Large intestine (tissue), 3 donors: ENCODE data around the gene IGSF9B. TPM values are rescaled to one million over a fixed set of nuclear protein-coding genes. Genes with fewer than 3 reads are reported as not detected.

Experiments used
- DNase-seq, 2 donors: peaks; one replicate each; pipeline versions ENCODE4 v3.0.0 to v3.0.0-alpha.2; 2013
- H3K27ac ChIP-seq: one replicate; pipeline ENCODE4 v1.5.1; 2013; ENCODE audit warnings: low read length
- H3K27me3 ChIP-seq: 2 replicates; pipeline ENCODE4 v1.6.1; 2013; ENCODE audit warnings: low read length; ENCODE audit not compliant: control insufficient read depth, insufficient read depth
- H3K36me3 ChIP-seq: 2 replicates; pipeline ENCODE4 v1.6.1; 2013; ENCODE audit warnings: low read length; ENCODE audit not compliant: control insufficient read depth, insufficient read depth
- H3K4me1 ChIP-seq: one replicate; pipeline ENCODE4 v1.6.1; 2013; ENCODE audit warnings: low read length; ENCODE audit not compliant: control insufficient read depth, insufficient read depth
- H3K4me3 ChIP-seq: one replicate; pipeline ENCODE4 v1.5.1; 2013; ENCODE audit warnings: low read length
- H3K9me3 ChIP-seq: one replicate; pipeline ENCODE4 v1.6.1; 2013; ENCODE audit warnings: mild to moderate bottlenecking, low read depth, low read length, moderate library complexity; ENCODE audit not compliant: control insufficient read depth
- WGBS: methylation state at CpG from one replicate; pipeline ENCODE4 v1.1.5; 2013; ENCODE audit warnings: low lambda C conversion rate; ENCODE audit not compliant: insufficient coverage; 5-methylcytosine and 5-hydroxymethylcytosine counted together
- polyA plus RNA-seq: library from polyadenylated mRNA; unstranded; fragments of 120-200 nt; gene quantifications from one replicate; pipeline ENCODE4 v1.2.1, GENCODE V29; 2013

IGSF9B gene
- polyA plus RNA-seq, 1 donor: 9.0 TPM

DNA sequence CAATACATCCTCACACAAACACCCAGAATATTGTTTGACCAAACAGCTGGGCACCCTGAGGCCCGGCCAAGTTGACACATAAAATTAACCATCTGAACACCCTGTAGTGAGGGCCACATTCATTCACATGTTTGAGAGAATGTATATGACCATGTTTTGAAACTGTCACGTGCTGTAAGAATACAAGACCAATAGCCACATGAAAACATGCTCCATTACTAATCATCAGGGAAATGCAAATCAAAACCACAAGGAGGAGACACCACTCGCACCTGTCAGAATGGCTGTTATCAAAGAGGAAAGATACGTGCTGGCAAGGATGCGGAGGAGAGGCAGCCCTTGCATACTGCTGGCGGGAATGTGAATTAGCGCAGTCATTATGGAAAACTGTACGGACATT is 38.3 kb upstream of the IGSF9B start:
- no peaks in the 10 kb centered on the region for H3K9me3 ChIP-seq
- no peak overlapping the region for H3K27ac ChIP-seq
- no peaks in the 10 kb centered on the region for H3K36me3 ChIP-seq
- DNase-seq: no peak
- no peak overlapping the region for H3K4me3 ChIP-seq
- WGBS: 80% methylated on average over 1 of the region's 8 CpGs
- H3K27me3 ChIP-seq: no peaks in the 10 kb centered on the region
- H3K4me1 ChIP-seq: no peaks in the 10 kb centered on the region

DNA sequence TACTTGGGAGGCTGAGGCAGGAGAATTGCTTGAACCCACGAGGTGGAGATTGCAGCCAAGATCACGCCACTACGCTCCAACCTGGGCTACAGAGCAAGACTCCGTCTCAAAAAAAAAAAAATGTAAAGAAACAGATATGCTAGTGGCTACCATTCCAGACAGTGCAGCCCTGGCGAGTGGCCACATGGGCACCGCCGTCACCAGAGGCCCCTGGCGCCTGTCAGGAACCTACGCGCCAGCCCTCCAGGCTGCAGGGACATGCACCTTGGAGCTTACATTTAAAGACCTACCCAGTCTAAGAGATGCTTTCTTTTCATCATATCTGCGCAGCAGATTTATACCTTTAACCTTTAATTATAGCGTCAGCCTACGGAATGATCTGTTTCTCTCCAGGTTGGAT is 37.2 kb upstream of the IGSF9B start:
- no peaks in the 10 kb centered on the region for H3K27me3 ChIP-seq

DNA sequence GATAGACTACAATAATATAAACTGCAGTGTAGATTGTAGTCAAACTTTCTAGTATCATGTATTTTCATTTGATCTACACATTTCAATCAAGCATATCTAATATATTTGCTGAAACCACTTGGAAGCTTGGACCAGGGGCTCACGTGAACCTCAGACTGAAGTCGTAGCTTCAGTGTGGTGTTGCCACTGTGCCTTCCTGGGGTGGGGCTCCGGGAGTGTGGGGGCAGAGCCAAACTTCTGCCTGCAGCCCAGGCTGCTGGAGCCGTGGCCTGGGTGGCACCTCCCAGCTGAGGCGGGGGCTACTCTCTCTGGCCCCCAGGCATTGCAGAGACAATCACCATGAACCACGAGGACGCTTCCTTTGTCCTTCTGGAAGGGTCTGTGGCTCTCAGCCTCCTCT is 36.3 kb upstream of the IGSF9B start:
- DNase-seq: no peak
- H3K27me3 ChIP-seq: no peaks in the 10 kb centered on the region
- no peaks in the 10 kb centered on the region for H3K36me3 ChIP-seq
- WGBS: no CpG with 5 or more reads among the region's 7 CpGs
- no peak overlapping the region for H3K4me3 ChIP-seq
- no peaks in the 10 kb centered on the region for H3K9me3 ChIP-seq
- H3K27ac ChIP-seq: no peak overlapping the region
- H3K4me1 ChIP-seq: no peaks in the 10 kb centered on the region

More for the DNA sequence above, 37.2 kb upstream of the IGSF9B start:
- DNase-seq: no peak
- Histone ChIP-seq H3K36me3 (no peaks in the 10 kb centered on the region), H3K9me3 (no peaks in the 10 kb centered on the region), H3K27ac (no peak overlapping the region), H3K4me3 (no peak overlapping the region), H3K4me1 (no peaks in the 10 kb centered on the region)
- WGBS: 100% methylated on average over 1 of the region's 13 CpGs

DNA sequence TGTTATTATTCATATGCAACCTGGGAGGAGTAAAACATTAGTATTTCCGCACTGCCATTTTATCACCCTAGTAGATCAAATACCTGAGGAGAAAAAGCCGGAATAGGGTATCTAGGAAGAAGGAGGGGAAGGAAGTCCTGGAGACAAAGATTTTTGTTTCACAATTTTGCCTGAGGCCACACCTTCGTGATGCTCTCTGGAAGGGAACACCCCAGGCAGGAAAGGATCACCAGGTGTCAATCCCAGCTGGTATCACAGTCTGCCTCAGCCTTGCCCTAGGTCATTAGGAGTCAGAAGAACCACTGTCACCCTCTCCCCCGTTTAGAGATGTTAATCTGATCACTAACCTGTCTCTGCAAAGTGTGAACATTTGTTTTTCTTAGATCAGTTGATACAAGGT is 35.4 kb upstream of the IGSF9B start:
- Histone ChIP-seq H3K36me3 (no peaks in the 10 kb centered on the region), H3K4me1 (no peaks in the 10 kb centered on the region), H3K27ac (no peak overlapping the region), H3K4me3 (no peak overlapping the region), H3K27me3 (no peaks in the 10 kb centered on the region), H3K9me3 (no peaks in the 10 kb centered on the region)
- WGBS: 0% methylated on average over 1 of the region's 4 CpGs
- DNase-seq: no peak

DNA sequence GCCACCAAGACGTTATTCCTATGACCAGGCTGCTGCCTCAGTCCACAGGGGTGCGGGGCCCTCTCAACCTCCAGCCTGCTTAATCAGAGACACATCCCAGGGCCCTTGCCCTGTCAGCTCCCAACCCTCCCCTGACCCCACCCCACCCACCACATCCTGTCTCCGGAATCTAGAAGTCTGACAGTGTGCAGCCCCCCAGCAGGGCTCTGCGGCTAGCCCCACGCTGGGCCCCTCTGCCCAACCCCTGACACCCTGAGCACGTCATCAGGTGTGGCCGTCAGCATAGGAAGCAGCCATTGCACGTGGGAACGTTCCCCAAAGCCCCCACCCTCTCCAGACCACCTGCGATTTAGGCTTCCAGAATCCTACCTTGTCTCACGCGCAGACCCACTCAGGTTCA is 34.3 kb upstream of the IGSF9B start:
- no peak for DNase-seq
- Histone ChIP-seq H3K4me3 (no peak overlapping the region), H3K27me3 (peaks cover under 1% of the 10 kb centered on the region), H3K9me3 (no peaks in the 10 kb centered on the region), H3K36me3 (no peaks in the 10 kb centered on the region), H3K27ac (no peak overlapping the region), H3K4me1 (no peaks in the 10 kb centered on the region)
- no CpG with 5 or more reads among the region's 12 CpGs for WGBS

DNA sequence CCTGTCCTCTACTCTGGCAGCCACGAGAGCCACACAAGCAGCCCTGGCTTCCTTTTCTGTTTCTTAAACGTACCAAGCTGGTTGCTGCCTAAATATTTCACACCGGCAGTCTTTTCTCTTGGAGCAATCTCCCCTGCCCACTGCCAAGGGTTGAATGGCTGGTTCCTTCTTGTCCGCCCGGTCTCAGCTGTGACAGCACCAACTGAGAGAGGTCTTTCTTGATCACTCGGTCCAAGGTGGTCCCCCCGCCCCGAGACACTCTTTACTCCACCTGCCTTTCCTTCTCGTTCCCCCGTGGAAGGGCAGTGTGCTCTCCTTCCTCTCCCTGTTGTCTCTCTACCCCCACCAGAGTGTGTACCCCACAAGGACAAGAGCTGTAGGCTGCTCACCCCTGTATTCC is 33.7 kb upstream of the IGSF9B start:
- Histone ChIP-seq H3K27me3 (peaks cover 3% of the 10 kb centered on the region), H3K4me1 (no peaks in the 10 kb centered on the region), H3K27ac (no peak overlapping the region), H3K36me3 (no peaks in the 10 kb centered on the region), H3K9me3 (no peaks in the 10 kb centered on the region), H3K4me3 (no peak overlapping the region)
- WGBS: no CpG with 5 or more reads among the region's 10 CpGs
- no peak for DNase-seq

DNA sequence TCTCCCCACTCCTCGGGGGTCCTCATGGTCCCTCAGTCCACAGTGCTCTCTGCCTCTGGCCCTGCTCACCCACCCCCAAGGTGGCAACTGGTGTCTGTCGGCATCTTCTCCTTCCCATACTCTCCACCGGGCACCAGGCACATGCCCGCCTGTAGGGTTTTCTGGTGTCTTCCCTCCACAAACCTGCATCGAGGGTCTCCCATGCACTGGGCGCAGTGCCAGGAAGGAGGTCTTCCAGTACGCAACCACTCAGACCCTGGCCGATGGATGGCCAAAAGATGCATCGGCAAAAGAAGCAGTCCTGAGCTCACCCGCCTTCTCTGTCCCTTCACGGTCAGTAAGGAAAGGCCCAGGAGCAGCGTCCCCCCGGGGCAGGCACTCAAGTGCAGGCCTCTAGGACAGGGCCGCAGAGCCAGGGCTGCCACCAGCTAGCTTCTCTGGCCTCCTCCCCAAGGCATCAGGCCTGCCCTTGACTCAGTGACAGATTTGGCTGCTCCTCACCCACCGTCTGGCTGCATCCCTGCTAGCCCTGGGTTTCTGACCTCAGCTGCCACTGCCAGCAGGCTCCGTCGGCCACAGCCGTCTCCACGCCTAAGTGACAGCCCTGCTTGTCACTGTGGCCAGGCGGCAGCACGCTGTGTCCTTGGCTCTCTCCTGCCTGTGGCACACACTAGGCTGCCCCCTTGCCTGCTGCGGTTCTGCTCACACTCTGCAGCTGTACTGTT is 32.1 kb upstream of the IGSF9B start:
- no peak overlapping the region for H3K4me3 ChIP-seq
- 33% methylated on average over 1 of the region's 22 CpGs for WGBS
- no peak for DNase-seq
- H3K36me3 ChIP-seq: no peaks in the 10 kb centered on the region
- no peak overlapping the region for H3K27ac ChIP-seq
- H3K9me3 ChIP-seq: no peaks in the 10 kb centered on the region
- no peaks in the 10 kb centered on the region for H3K4me1 ChIP-seq
- peaks cover 3% of the 10 kb centered on the region for H3K27me3 ChIP-seq

DNA sequence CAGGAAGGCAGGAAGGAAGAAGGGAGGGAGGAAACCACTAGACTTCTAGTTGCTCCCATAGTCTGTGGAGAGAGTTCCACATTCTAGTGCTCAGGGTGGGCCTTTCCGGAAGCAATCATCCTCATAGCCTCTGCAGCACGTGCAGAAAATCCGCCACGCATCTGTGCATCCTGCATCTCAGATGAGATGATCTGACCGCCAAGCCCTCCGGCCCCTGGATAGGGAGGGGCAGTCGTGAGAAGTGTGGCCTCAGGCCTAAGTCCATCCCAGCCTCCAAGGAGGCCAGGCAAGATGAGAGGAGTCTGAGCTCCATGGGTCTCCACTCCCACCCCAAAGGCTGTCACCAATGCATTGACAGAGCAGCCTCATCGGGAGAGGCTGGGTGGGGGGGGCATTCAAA is 30.4 kb upstream of the IGSF9B start:
- Histone ChIP-seq H3K27me3 (peaks cover 4% of the 10 kb centered on the region), H3K4me1 (no peaks in the 10 kb centered on the region), H3K27ac (no peak overlapping the region), H3K4me3 (no peak overlapping the region), H3K36me3 (no peaks in the 10 kb centered on the region), H3K9me3 (no peaks in the 10 kb centered on the region)
- no CpG with 5 or more reads among the region's 8 CpGs for WGBS
- no peak for DNase-seq

DNA sequence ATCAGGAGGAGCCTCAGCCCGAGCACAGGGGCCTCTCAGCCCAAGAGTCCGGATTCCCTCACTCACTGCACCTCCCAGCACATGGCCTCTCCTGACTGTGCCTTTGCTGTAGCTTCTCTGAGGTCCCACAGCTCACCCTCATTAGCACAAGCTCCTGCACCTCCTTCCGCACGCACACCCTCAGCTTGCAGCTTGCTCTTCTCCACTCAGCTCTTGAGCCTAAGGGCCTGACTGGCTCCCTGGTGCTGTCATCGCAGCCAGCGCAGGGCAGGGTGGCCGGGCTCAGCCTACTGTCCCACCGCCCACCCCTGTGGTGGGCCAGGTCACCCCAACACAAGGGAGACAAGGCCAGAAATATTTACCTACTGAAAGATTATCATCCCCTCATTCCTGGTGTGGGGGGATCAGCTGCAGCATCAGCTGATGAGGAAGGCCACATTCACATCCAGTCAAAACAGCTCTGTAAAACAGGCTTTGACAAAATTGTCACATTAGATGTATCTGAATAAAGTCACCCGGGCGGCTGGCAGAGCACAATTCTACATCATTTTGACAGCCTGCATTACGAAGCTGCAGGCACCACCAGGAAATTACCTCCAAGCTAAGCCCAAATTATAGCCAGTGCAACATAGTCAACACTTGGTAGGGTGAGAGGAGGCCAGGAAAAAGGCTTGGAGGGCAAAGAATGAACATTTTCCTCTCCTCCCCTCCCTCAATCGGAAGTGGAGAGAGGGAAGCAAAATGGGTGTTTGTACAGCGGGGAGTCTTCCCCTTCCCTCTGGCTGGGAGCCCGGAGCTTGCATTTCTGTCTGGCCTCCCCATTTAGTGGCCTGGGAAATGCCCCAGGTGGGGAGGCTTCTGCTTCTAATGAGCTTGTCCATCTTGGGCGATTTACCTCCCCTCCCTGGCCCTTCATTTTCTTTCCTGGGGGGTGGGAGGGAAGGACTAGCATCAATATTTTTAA is 29.5 kb upstream of the IGSF9B start:
- no peaks in the 10 kb centered on the region for H3K4me1 ChIP-seq
- WGBS: 80% methylated on average over 2 of the region's 15 CpGs
- H3K27ac ChIP-seq: no peak overlapping the region
- H3K4me3 ChIP-seq: no peak overlapping the region
- H3K27me3 ChIP-seq: peaks cover 9% of the 10 kb centered on the region
- no peaks in the 10 kb centered on the region for H3K36me3 ChIP-seq
- no peaks in the 10 kb centered on the region for H3K9me3 ChIP-seq
- no peak for DNase-seq

DNA sequence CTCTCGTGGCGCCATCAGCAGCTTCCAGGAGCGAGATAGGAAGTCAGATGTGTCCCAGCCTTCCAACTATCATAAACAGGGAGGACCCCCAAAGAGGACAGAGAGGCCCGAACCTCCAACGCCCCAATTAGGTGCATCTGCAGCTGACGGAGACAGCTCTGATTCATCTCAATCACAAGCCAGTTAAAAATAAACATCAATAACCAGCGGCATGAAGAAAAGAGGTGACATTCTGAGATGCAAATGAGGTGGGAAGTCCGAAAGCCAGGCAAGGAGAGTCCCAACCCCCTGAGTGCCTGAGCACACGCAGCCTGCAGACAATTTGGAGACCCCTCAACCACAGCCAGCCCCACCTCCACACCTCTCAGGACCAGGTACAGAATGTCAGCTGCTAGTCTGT is 28.1 kb upstream of the IGSF9B start:
- no CpG with 5 or more reads among the region's 9 CpGs for WGBS
- Histone ChIP-seq H3K27ac (no peak overlapping the region), H3K27me3 (peaks cover 9% of the 10 kb centered on the region)

More for the DNA sequence above, 28.1 kb upstream of the IGSF9B start:
- no peak for DNase-seq
- H3K36me3 ChIP-seq: no peaks in the 10 kb centered on the region
- no peaks in the 10 kb centered on the region for H3K9me3 ChIP-seq
- no peak overlapping the region for H3K4me3 ChIP-seq
- no peaks in the 10 kb centered on the region for H3K4me1 ChIP-seq
